Neural progenitor cell (in vitro differentiated cells): Measurements from ENCODE around the gene ESRRA.

Source experiments
- CTCF ChIP-seq: fragments of 200-600 bp; sonication (generic); IDR thresholded peaks from 2 replicates; pipeline ENCODE4 v1.5.1; 2017; ENCODE audit warnings: antibody characterized with exemption, mild to moderate bottlenecking
- EZH2 ChIP-seq: fragments of 200-600 bp; sonication (generic); IDR thresholded peaks from 2 replicates; pipeline ENCODE4 v1.6.1; 2017; ENCODE audit warnings: antibody characterized with exemption, mild to moderate bottlenecking, moderate library complexity

- peak; percentile 73 for TF ChIP-seq CTCF
- no peak for TF ChIP-seq EZH2
Measured at GRCh38 chr11:64305691-64306562, 603 bp downstream of the ESRRA start.
